C4-2B (cell line): ENCODE results near the gene FAM181A.

ENCODE experiments used
- ZFX ChIP-seq: fragments of 450-650 bp; IDR thresholded peaks from 2 replicates; pipeline ENCODE4 v1.6.1; 2017
- TF ChIP-seq, protein P1 (sequence below): fragments of 450-650 bp; conservative IDR thresholded peaks from 2 replicates; pipeline ENCODE4 v1.5.1; 2017; ENCODE audit warnings: mild to moderate bottlenecking

DNA sequence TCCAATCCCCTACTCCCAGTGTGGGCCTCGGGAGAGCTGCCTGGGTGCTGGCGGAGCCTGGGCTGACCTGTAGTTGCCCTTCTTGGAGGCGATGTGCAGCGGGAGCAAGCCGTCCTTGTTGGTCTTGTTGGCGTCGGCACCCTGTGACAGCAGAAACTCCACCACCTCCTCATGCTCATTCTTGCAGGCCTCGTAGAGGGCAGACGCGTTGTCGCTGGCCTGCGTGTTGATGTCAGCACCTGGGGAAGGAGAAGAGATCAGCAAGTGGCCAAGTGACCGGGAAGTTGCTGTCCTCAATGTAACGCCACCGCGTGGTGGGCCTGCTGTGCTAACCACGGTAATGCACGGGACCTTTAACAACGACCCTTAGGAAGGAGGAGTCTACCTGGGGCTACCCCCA is 20.1 kb downstream of the FAM181A start:
- TF ChIP-seq, protein P1, sequence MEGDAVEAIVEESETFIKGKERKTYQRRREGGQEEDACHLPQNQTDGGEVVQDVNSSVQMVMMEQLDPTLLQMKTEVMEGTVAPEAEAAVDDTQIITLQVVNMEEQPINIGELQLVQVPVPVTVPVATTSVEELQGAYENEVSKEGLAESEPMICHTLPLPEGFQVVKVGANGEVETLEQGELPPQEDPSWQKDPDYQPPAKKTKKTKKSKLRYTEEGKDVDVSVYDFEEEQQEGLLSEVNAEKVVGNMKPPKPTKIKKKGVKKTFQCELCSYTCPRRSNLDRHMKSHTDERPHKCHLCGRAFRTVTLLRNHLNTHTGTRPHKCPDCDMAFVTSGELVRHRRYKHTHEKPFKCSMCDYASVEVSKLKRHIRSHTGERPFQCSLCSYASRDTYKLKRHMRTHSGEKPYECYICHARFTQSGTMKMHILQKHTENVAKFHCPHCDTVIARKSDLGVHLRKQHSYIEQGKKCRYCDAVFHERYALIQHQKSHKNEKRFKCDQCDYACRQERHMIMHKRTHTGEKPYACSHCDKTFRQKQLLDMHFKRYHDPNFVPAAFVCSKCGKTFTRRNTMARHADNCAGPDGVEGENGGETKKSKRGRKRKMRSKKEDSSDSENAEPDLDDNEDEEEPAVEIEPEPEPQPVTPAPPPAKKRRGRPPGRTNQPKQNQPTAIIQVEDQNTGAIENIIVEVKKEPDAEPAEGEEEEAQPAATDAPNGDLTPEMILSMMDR = no peak
- no peak for TF ChIP-seq ZFX
